Adrenal gland (tissue), 12 donors: ENCODE measurements around the gene PARD3B. TPM values are rescaled to one million over a fixed set of nuclear protein-coding genes. Genes with fewer than 3 reads are reported as not detected.

ENCODE experiments used
- DNase-seq, 7 donors: peaks; one replicate each; pipeline ENCODE4 v3.0.0-alpha.2; 2019 to 2020
- H3K27ac ChIP-seq, 5 donors: fragments of 200-600 bp; sonication (generic) in 4 of 5; 1 replicate in 3 of 5; 2 replicates in 2 of 5; pipeline versions ENCODE4 v1.5.1 to v1.8.0; 2016 to 2020; ENCODE audit warnings: mild to moderate bottlenecking in 1 of 5
- H3K27me3 ChIP-seq: fragments of 200-600 bp; 2 replicates; pipeline ENCODE4 v1.8.0; 2021
- H3K36me3 ChIP-seq, 2 donors: fragments of 200-600 bp; replicated peaks in 1 of 2; 1 replicate in 1 of 2; 2 replicates in 1 of 2; pipeline versions ENCODE4 v1.5.1 to v1.8.0; 2018 to 2022
- H3K4me1 ChIP-seq, 2 donors: fragments of 200-600 bp; replicated peaks in 1 of 2; 1 replicate in 1 of 2; 2 replicates in 1 of 2; pipeline versions ENCODE4 v1.5.1 to v1.8.0; 2018 to 2021
- H3K4me3 ChIP-seq, 4 donors: fragments of 200-600 bp; sonication (generic) in 3 of 4; one replicate each; pipeline ENCODE4 v1.5.1; 2016 to 2018
- H3K9me3 ChIP-seq, 3 donors: fragments of 200-600 bp; sonication (generic) in 1 of 3; replicated peaks in 1 of 3; 1 replicate in 2 of 3; 2 replicates in 1 of 3; pipeline versions ENCODE4 v1.5.1 to v1.8.0; 2016 to 2021
- POLR2A ChIP-seq, 2 donors: fragments of 450-650 bp; IDR thresholded peaks; one replicate each; pipeline ENCODE4 v1.6.1; 2017; ENCODE audit warnings: antibody characterized with exemption in 2 of 2, mild to moderate bottlenecking in 2 of 2, moderate library complexity in 1 of 2
- WGBS, 4 donors: extraction: QIAGEN DNeasy Blood & Tissue Kit in 2 of 4; methylation state at CpG; one replicate each; pipeline versions ENCODE4 v1.1.5 to v1.1.7; 2013 to 2017; 5-methylcytosine and 5-hydroxymethylcytosine counted together
- intact Hi-C, 2 donors: fragments of 100-400 bp; cut with DNase I; formaldehyde crosslinking; loops; one replicate each; pipeline versions ENCODE4 v1.14.1 to v1.15.0; 2022 to 2023
- polyA plus RNA-seq, 3 donors: library from polyadenylated mRNA; stranded (reverse); fragments of 200-250 nt in 2 of 3; fragments of 350-450 nt in 1 of 3; fragmentation: Illumina TruSeq in 1 of 3; extraction: RNeasy Lipid Tissue Mini Kit (QIAGEN cat#74804) in 1 of 3; gene quantifications; one replicate each; pipeline ENCODE4 v1.2.3, GENCODE V29; 2013 to 2014
- total RNA-seq, 9 donors: library from RNA; depleted of rRNA in 4 of 9; stranded (reverse); fragments of >200 nt in 4 of 9; fragments of 120-200 nt in 1 of 9; fragmentation: NEBNext Ultra II Directional in 1 of 9; extraction: Animal tissue kit (Norgen Biotek cat#: 25700) in 1 of 9; gene quantifications; one replicate each; pipeline versions ENCODE4 v1.1.0 to v1.2.4, GENCODE V29; 2013 to 2023
- TF ChIP-seq, protein P1 (sequence below), 6 experiments: fragments of 450-650 bp in 4 of 6; fragments of 200-600 bp in 2 of 6; sonication (generic) in 1 of 6; IDR thresholded peaks; 1 replicate in 5 of 6; 2 replicates in 1 of 6; pipeline versions ENCODE4 v1.5.1 to v1.8.0; 2016 to 2021; ENCODE audit warnings: antibody characterized with exemption in 6 of 6, mild to moderate bottlenecking in 2 of 6, moderate library complexity in 1 of 6
- donor health status: healthy with polysubstance abuse.
- donor health status: Bipolar disorder and iron deficiency.
- donor health status: DM: yes; HTN: yes; CAD: no.
- donor health status: DM: no; HTN: no; CAD: no.
- donor health status: DM: no; HTN: no; CAD: no.
- donor health status: DM: yes; HTN: yes; CAD: no.

PARD3B gene
- total and polyA plus RNA-seq, 12 donors, result 1.9 to 20.4 (median 9.5) TPM

DNA sequence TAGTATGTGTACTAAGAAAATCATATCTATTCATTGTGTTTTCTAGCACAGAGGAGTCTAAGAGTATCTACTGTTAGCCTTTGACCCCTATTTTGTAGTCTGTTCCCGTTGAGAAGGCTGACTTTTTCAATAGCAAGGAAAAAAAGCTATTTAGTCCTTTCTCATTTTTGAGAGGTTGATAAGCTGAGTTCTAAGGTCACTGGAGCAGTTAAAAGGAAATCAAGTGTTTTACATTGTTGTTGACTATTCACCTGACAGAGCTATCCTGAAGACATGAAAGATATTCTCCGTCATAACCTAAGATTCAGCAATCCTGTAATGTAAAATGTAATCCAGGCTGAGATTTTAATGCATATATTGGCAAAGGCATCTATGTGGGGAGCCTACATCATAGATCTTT is 856.7 kb downstream of the PARD3B start:
- no peaks in the 10 kb centered on the region for H3K36me3 ChIP-seq
- WGBS, 4 donors, result 70 to 82% (median 76%) methylated on average over 2 of the region's 2 CpGs
- no peak overlapping the region for H3K4me3 ChIP-seq
- TF ChIP-seq POLR2A (IDR thresholded peaks at IDR 0.05), result no peak
- TF ChIP-seq, protein P1, sequence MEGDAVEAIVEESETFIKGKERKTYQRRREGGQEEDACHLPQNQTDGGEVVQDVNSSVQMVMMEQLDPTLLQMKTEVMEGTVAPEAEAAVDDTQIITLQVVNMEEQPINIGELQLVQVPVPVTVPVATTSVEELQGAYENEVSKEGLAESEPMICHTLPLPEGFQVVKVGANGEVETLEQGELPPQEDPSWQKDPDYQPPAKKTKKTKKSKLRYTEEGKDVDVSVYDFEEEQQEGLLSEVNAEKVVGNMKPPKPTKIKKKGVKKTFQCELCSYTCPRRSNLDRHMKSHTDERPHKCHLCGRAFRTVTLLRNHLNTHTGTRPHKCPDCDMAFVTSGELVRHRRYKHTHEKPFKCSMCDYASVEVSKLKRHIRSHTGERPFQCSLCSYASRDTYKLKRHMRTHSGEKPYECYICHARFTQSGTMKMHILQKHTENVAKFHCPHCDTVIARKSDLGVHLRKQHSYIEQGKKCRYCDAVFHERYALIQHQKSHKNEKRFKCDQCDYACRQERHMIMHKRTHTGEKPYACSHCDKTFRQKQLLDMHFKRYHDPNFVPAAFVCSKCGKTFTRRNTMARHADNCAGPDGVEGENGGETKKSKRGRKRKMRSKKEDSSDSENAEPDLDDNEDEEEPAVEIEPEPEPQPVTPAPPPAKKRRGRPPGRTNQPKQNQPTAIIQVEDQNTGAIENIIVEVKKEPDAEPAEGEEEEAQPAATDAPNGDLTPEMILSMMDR (IDR thresholded peaks at IDR 0.05), result no peak
- H3K27ac ChIP-seq, result no peak overlapping the region
- no peak for DNase-seq
- no peaks in the 10 kb centered on the region for H3K9me3 ChIP-seq
- no peaks in the 10 kb centered on the region for H3K27me3 ChIP-seq
- intact Hi-C loops, result no loop called here
- H3K4me1 ChIP-seq, result no peaks in the 10 kb centered on the region

GRCh38 chr2:205403244-205403825 is 858.1 kb downstream of the PARD3B start:
- Histone ChIP-seq H3K4me3 (no peak overlapping the region), H3K27me3 (no peaks in the 10 kb centered on the region), H3K36me3 (no peaks in the 10 kb centered on the region), H3K27ac (no peak overlapping the region), H3K9me3 (no peaks in the 10 kb centered on the region), H3K4me1 (peaks cover 0 to 8% of the 10 kb centered on the region in 2 donors)
- no peak for DNase-seq
- TF ChIP-seq, protein P1 (IDR thresholded peaks at IDR 0.05), result no peak
- TF ChIP-seq POLR2A (IDR thresholded peaks at IDR 0.05), result no peak
- intact Hi-C loops, result no loop called here
- 85 to 95% (median 87%) methylated on average over 2 of the region's 2 CpGs for WGBS, 4 donors

DNA sequence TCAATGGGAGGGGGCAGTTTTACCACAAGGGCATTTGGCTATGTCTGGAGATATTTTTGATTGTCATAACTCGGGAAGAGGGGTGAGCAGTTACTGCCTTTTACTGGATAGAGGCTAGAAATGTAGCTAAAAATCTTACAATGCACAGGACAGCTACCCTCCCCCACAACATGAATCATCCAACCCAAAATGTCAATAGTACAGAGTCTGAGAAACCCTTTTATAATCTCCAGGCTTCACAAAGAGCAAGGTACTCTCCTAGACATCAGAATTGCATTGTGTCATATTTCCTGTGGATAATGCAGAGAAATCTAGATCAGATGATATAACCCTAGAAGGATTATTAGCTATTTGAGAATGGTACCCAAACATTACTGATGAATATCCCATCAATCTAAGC is 859.9 kb downstream of the PARD3B start:
- 81 to 91% (median 83%) methylated on average over 1 of the region's 1 CpG for whole genome bisulfite sequencing, 4 donors

DNA sequence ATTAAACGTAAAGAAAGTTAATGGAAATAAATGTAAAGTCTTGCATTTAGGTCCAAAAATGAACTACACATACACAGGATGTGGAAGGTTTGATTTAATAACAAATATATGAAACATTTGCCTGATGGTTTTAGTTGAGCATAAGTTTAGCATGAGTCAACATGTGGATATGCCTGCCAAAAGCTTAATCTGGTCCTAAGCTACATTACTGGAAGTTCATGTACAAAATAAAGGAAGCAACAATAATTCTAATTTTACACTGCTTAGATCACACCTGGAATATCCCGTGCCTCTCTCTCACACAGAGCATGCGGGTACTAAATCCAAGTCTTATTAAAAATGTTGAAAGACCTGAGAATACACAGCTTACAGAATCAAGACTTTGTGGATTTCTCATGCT is 860.5 kb downstream of the PARD3B start:
- no peak for DNase-seq
- Histone ChIP-seq H3K27me3 (no peaks in the 10 kb centered on the region), H3K36me3 (no peaks in the 10 kb centered on the region), H3K4me3 (no peak overlapping the region), H3K27ac (no peak overlapping the region), H3K4me1 (peaks cover 0 to 20% of the 10 kb centered on the region in 2 donors), H3K9me3 (no peaks in the 10 kb centered on the region)
- 85 to 95% (median 86%) methylated on average over 3 of the region's 3 CpGs for WGBS, 4 donors
- TF ChIP-seq POLR2A (IDR thresholded peaks at IDR 0.05), result no peak
- TF ChIP-seq, protein P1 (IDR thresholded peaks at IDR 0.05), result no peak
- intact Hi-C loops, result no loop called here

More for the DNA sequence above, 859.9 kb downstream of the PARD3B start:
- peaks cover 0 to 20% of the 10 kb centered on the region in 2 donors for H3K4me1 ChIP-seq
- no peaks in the 10 kb centered on the region for H3K27me3 ChIP-seq
- no peak for DNase-seq
- H3K9me3 ChIP-seq, result no peaks in the 10 kb centered on the region
- no peak overlapping the region for H3K4me3 ChIP-seq
- H3K36me3 ChIP-seq, result no peaks in the 10 kb centered on the region
- TF ChIP-seq POLR2A (IDR thresholded peaks at IDR 0.05), result no peak
- TF ChIP-seq, protein P1 (IDR thresholded peaks at IDR 0.05), result no peak
- intact Hi-C loops, result no loop called here
- H3K27ac ChIP-seq, result no peak overlapping the region
